Panc1 (cell line): ENCODE data around the gene RILP.

Experiments used
- CTCF ChIP-seq: fragments of 450-650 bp; IDR thresholded peaks from 2 replicates; pipeline ENCODE4 v1.5.1; 2017; ENCODE audit warnings: mild to moderate bottlenecking
- POLR2AphosphoS5 ChIP-seq: IDR thresholded peaks from 2 replicates; pipeline ENCODE4 v1.6.1; 2012; ENCODE audit warnings: mild to moderate bottlenecking, low read depth, low read length, moderate library complexity
- REST ChIP-seq, 2 experiments: IDR thresholded peaks; 2 replicates each; pipeline ENCODE4 v1.6.1; 2011 to 2012; ENCODE audit warnings: low read depth in 2 of 2, control low read depth in 1 of 2, low read length in 1 of 2, mild to moderate bottlenecking in 1 of 2, moderate library complexity in 1 of 2; ENCODE audit not compliant: insufficient read depth in 1 of 2
- SIN3A ChIP-seq: IDR thresholded peaks from 2 replicates; pipeline ENCODE4 v1.6.1; 2012; ENCODE audit warnings: low read depth, mild to moderate bottlenecking, low read length, moderate library complexity, borderline replicate concordance; ENCODE audit not compliant: insufficient read depth
- TCF7L2 ChIP-seq: IDR thresholded peaks from 2 replicates; pipeline ENCODE4 v1.6.1; 2011; ENCODE audit warnings: mild to moderate bottlenecking, low read depth, low read length, inconsistent platforms

- TF ChIP-seq CTCF (no peak), POLR2AphosphoS5 (no peak), SIN3A (no peak), TCF7L2 (no peak), REST (IDR thresholded peaks at IDR 0.05; ENCODE audit: insufficient read depth in 1 of 2, low read depth in 2 of 2, low read length in 1 of 2) (no peak)
Observed at GRCh38 chr17:1621273-1621954, 28.3 kb downstream of the RILP start.
